DND-41 (cell line): ENCODE results near the gene RABL2A.
"Not testable (repeated sequence)": the region's sequence is repeated elsewhere in the genome, so short reads cannot be mapped to it uniquely, and the experiment has no call there.

ENCODE experiments used
- EZH2 ChIP-seq: IDR thresholded peaks from 3 replicates; pipeline ENCODE4 v1.6.1; 2012; ENCODE audit warnings: borderline replicate concordance, low read depth, mild to moderate bottlenecking, moderate library complexity, low read length, inconsistent platforms; ENCODE audit not compliant: severe bottlenecking
- TF ChIP-seq, protein P1 (sequence below): IDR thresholded peaks from 2 replicates; pipeline ENCODE4 v1.5.1; 2012; ENCODE audit warnings: borderline replicate concordance, low read length, moderate library complexity, mild to moderate bottlenecking; ENCODE audit not compliant: poor library complexity, severe bottlenecking; ENCODE audit errors: extremely low read depth

DNA sequence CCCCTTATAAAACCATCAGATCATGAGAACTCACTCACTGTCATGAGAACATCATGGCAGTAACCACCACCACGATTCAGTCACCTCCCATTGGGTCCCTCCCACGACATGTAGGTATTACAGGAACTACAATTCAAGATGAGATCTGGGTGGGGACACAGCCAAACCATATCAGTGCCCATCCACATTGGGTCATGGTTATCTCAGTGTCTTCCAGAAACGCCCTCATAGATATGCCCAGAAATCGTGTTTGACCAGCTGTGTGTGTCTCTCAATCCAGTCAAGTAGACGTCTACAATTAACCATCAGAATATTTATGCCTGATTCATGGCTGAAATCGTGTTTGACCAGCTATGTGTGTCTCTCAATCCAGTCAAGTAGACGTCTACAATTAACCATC is 17.2 kb upstream of the RABL2A start:
- TF ChIP-seq, protein P1, sequence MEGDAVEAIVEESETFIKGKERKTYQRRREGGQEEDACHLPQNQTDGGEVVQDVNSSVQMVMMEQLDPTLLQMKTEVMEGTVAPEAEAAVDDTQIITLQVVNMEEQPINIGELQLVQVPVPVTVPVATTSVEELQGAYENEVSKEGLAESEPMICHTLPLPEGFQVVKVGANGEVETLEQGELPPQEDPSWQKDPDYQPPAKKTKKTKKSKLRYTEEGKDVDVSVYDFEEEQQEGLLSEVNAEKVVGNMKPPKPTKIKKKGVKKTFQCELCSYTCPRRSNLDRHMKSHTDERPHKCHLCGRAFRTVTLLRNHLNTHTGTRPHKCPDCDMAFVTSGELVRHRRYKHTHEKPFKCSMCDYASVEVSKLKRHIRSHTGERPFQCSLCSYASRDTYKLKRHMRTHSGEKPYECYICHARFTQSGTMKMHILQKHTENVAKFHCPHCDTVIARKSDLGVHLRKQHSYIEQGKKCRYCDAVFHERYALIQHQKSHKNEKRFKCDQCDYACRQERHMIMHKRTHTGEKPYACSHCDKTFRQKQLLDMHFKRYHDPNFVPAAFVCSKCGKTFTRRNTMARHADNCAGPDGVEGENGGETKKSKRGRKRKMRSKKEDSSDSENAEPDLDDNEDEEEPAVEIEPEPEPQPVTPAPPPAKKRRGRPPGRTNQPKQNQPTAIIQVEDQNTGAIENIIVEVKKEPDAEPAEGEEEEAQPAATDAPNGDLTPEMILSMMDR, result not testable (repeated sequence)
- not testable (repeated sequence) for TF ChIP-seq EZH2
